IMR-90 (cell line): Measurements from ENCODE around the gene RIPK1. TPM values are rescaled to one million over a fixed set of nuclear protein-coding genes. Genes with fewer than 3 reads are reported as not detected.

Experiments
- ATAC-seq: fragments of 200-7000 bp; cut with Tn5 transposase; 2 replicates; pipeline ENCODE4 v1.9.1; 2020; ENCODE audit warnings: low read depth, mild to moderate bottlenecking, moderate library complexity
- BruUV-seq: library from RNA; stranded (reverse); fragments of 400-500 nt; replicated peaks from 2 replicates; lab custom pipeline; 2021; lab: Mats Ljungman, UMichigan
- CTCF ChIA-PET: fragments of 300-600 bp; formaldehyde crosslinking; extraction: SDS; loops from one replicate; lab custom pipeline; 2021; ENCODE audit warnings: antibody characterized with exemption; lab: Yijun Ruan, JAX
- POLR2A ChIA-PET: fragments of 300-600 bp; sonication (Branson Sonifier 250); formaldehyde crosslinking; loops from one replicate; lab custom pipeline; 2022; ENCODE audit warnings: antibody characterized with exemption; ENCODE audit not compliant: unreplicated experiment; lab: Charles Lee
- DNase-seq: peaks from one replicate; pipeline ENCODE4 v3.0.0; 2013
- H2AFZ ChIP-seq: replicated peaks from 2 replicates; pipeline ENCODE3; 2013; ENCODE audit warnings: low read length, mild to moderate bottlenecking; ENCODE audit not compliant: poor library complexity
- H2AK5ac ChIP-seq: 2 replicates; pipeline ENCODE4 v1.6.1; 2013; ENCODE audit warnings: low read depth, low read length, inconsistent platforms
- H2AK9ac ChIP-seq: replicated peaks from 2 replicates; pipeline ENCODE3; 2013; ENCODE audit warnings: mild to moderate bottlenecking, low read depth, low read length, moderate library complexity; ENCODE audit not compliant: poor library complexity
- H2BK120ac ChIP-seq: 2 replicates; pipeline ENCODE4 v1.6.1; 2013; ENCODE audit warnings: low read depth, low read length, inconsistent platforms
- H2BK15ac ChIP-seq: 3 replicates; pipeline ENCODE4 v1.6.1; 2013; ENCODE audit warnings: low read depth, low read length, inconsistent platforms
- H2BK20ac ChIP-seq: 2 replicates; pipeline ENCODE4 v1.6.1; 2013; ENCODE audit warnings: low read depth, mild to moderate bottlenecking, inconsistent platforms, low read length, moderate library complexity
- H2BK5ac ChIP-seq: 2 replicates; pipeline ENCODE4 v1.6.1; 2013; ENCODE audit warnings: mild to moderate bottlenecking, low read depth, low read length, inconsistent platforms; ENCODE audit not compliant: poor library complexity, severe bottlenecking
- H3K14ac ChIP-seq: replicated peaks from 2 replicates; pipeline ENCODE4 v1.6.1; 2013; ENCODE audit warnings: low read depth, low read length, inconsistent platforms
- H3K18ac ChIP-seq: 2 replicates; pipeline ENCODE4 v1.6.1; 2013; ENCODE audit warnings: low read depth, low read length, control low read depth
- H3K23ac ChIP-seq: 2 replicates; pipeline ENCODE4 v1.6.1; 2013; ENCODE audit warnings: low read depth, low read length, inconsistent platforms
- H3K27ac ChIP-seq: 2 replicates; pipeline ENCODE4 v1.5.1; 2013; ENCODE audit warnings: mild to moderate bottlenecking, control low read depth, low read length; ENCODE audit not compliant: insufficient read depth
- H3K27me3 ChIP-seq: 2 replicates; pipeline ENCODE4 v1.6.1; 2013; ENCODE audit warnings: low read length; ENCODE audit not compliant: control insufficient read depth, insufficient read depth
- H3K36me3 ChIP-seq: 2 replicates; pipeline ENCODE4 v1.6.1; 2013; ENCODE audit warnings: low read length, mixed read lengths; ENCODE audit not compliant: control insufficient read depth, insufficient read depth
- H3K4ac ChIP-seq: 2 replicates; pipeline ENCODE4 v1.6.1; 2013; ENCODE audit warnings: low read depth, low read length, inconsistent platforms
- H3K4me1 ChIP-seq: 2 replicates; pipeline ENCODE4 v1.6.1; 2013; ENCODE audit warnings: low read length, mixed read lengths; ENCODE audit not compliant: control insufficient read depth, insufficient read depth
- H3K4me2 ChIP-seq: 2 replicates; pipeline ENCODE4 v1.6.1; 2013; ENCODE audit warnings: low read depth, mild to moderate bottlenecking, control low read depth, low read length, moderate library complexity
- H3K4me3 ChIP-seq: 2 replicates; pipeline ENCODE4 v1.5.1; 2013; ENCODE audit warnings: low read depth, mild to moderate bottlenecking, control low read depth, low read length, moderate library complexity; ENCODE audit not compliant: insufficient read depth
- H3K56ac ChIP-seq: 2 replicates; pipeline ENCODE4 v1.6.1; 2013; ENCODE audit warnings: low read length, inconsistent platforms; ENCODE audit not compliant: insufficient read depth; ENCODE audit errors: extremely low read depth
- H3K79me1 ChIP-seq, 2 experiments: 2 replicates each; pipeline ENCODE4 v1.6.1; 2013; ENCODE audit warnings: low read length in 2 of 2, inconsistent platforms in 1 of 2, low read depth in 1 of 2
- H3K9ac ChIP-seq: 2 replicates; pipeline ENCODE4 v1.6.1; 2013; ENCODE audit warnings: low read depth, low read length, control low read depth
- H3K9me1 ChIP-seq: 2 replicates; pipeline ENCODE4 v1.6.1; 2013; ENCODE audit warnings: low read length, inconsistent platforms; ENCODE audit not compliant: insufficient read depth
- H3K9me3 ChIP-seq: 2 replicates; pipeline ENCODE4 v1.6.1; 2013; ENCODE audit warnings: low read length; ENCODE audit not compliant: control insufficient read depth, insufficient read depth
- H4K20me1 ChIP-seq: 2 replicates; pipeline ENCODE4 v1.6.1; 2013; ENCODE audit warnings: low read length, inconsistent platforms; ENCODE audit not compliant: insufficient read depth
- H4K5ac ChIP-seq: 2 replicates; pipeline ENCODE4 v1.6.1; 2013; ENCODE audit warnings: mild to moderate bottlenecking, low read depth, low read length, control low read depth
- H4K8ac ChIP-seq, 2 experiments: 2 replicates each; pipeline ENCODE4 v1.6.1; 2013; ENCODE audit warnings: low read depth in 2 of 2, low read length in 2 of 2, control low read depth in 1 of 2, inconsistent platforms in 1 of 2
- H4K91ac ChIP-seq: 2 replicates; pipeline ENCODE4 v1.6.1; 2013; ENCODE audit warnings: low read depth, low read length, inconsistent platforms; ENCODE audit not compliant: insufficient read depth
- BHLHE40 ChIP-seq: fragments of 150-350 bp; IDR thresholded peaks from 2 replicates; pipeline ENCODE4 v1.6.1; 2016; ENCODE audit warnings: mild to moderate bottlenecking, low read depth, low read length
- CEBPB ChIP-seq: IDR thresholded peaks from 2 replicates; pipeline ENCODE4 v1.6.1; 2012; ENCODE audit warnings: low read depth, low read length, improper control_type of control experiment
- CHD1 ChIP-seq: IDR thresholded peaks from 2 replicates; pipeline ENCODE4 v1.6.1; 2012; ENCODE audit warnings: low read depth, low read length, improper control_type of control experiment
- CTCF ChIP-seq: conservative IDR thresholded peaks from 2 replicates; pipeline ENCODE4 v1.5.1; 2012; ENCODE audit warnings: mild to moderate bottlenecking, low read depth, low read length, improper control_type of control experiment
- ELK1 ChIP-seq: fragments of 150-350 bp; IDR thresholded peaks from 2 replicates; pipeline ENCODE4 v1.6.1; 2016; ENCODE audit warnings: low read depth, mild to moderate bottlenecking, low read length, moderate library complexity, borderline replicate concordance
- FOS ChIP-seq: fragments of 150-350 bp; IDR thresholded peaks from 2 replicates; pipeline ENCODE4 v1.6.1; 2016; ENCODE audit warnings: low read depth, low read length
- MAFK ChIP-seq: IDR thresholded peaks from 2 replicates; pipeline ENCODE4 v1.6.1; 2012; ENCODE audit warnings: low read depth, low read length, improper control_type of control experiment
- MAZ ChIP-seq: IDR thresholded peaks from 2 replicates; pipeline ENCODE4 v1.6.1; 2012; ENCODE audit warnings: low read depth, mild to moderate bottlenecking, low read length, improper control_type of control experiment, moderate library complexity, borderline replicate concordance
- MXI1 ChIP-seq: IDR thresholded peaks from 2 replicates; pipeline ENCODE4 v1.6.1; 2012; ENCODE audit warnings: low read depth, mild to moderate bottlenecking, low read length, moderate library complexity, borderline replicate concordance
- NFE2L2 ChIP-seq: fragments of 150-350 bp; IDR thresholded peaks from 2 replicates; pipeline ENCODE4 v1.6.1; 2016; ENCODE audit warnings: low read depth, mild to moderate bottlenecking, low read length
- POLR2A ChIP-seq: IDR thresholded peaks from 2 replicates; pipeline ENCODE4 v1.6.1; 2012; ENCODE audit warnings: mild to moderate bottlenecking, low read depth, low read length
- RAD21 ChIP-seq: IDR thresholded peaks from 2 replicates; pipeline ENCODE4 v1.6.1; 2012; ENCODE audit warnings: low read length, improper control_type of control experiment
- RCOR1 ChIP-seq: IDR thresholded peaks from 2 replicates; pipeline ENCODE4 v1.6.1; 2012; ENCODE audit warnings: mild to moderate bottlenecking, low read length, improper control_type of control experiment; ENCODE audit not compliant: insufficient replicate concordance
- USF2 ChIP-seq: fragments of 150-350 bp; IDR thresholded peaks from 2 replicates; pipeline ENCODE4 v1.6.1; 2017; ENCODE audit warnings: mild to moderate bottlenecking, antibody characterized with exemption, low read length, low read depth
- WGBS, 2 experiments: methylation state at CpG; one replicate each; pipeline versions ENCODE4 v1.1.5 to v1.1.7; 2013; ENCODE audit warnings: missing lambda C conversion rate in 2 of 2; ENCODE audit not compliant: insufficient read length in 1 of 2; ENCODE audit errors: extremely low coverage in 2 of 2; 5-methylcytosine and 5-hydroxymethylcytosine counted together
- dilution Hi-C: fragments of 300-500 bp; cut with HindIII; formaldehyde crosslinking; loops from one replicate; pipeline ENCODE4 v1.14.3; 2018; ENCODE audit warnings: low sequenced_read_pairs; ENCODE audit not compliant: unreplicated experiment
- in situ Hi-C: fragments of 300-500 bp; cut with MboI; formaldehyde crosslinking; loops from 3 replicates; pipeline ENCODE4 v1.14.3; 2019; ENCODE audit warnings: low sequenced_read_pairs, inconsistent platforms, mixed read lengths
- intact Hi-C: fragments of 100-400 bp; cut with micrococcal nuclease; formaldehyde crosslinking; loops from 2 replicates; pipeline ENCODE4 v1.10.0; 2022
- polyA plus RNA-seq, 3 experiments: library from polyadenylated mRNA; depleted of rRNA; stranded (reverse); fragments of >200 nt; gene quantifications; 2 replicates each; pipeline ENCODE4 v1.2.3, GENCODE V29; 2012; ENCODE audit warnings: low replicate concordance in 1 of 3
- total RNA-seq: library from RNA; depleted of rRNA; stranded (reverse); fragments of >200 nt; gene quantifications from 2 replicates; pipeline ENCODE4 v1.2.3, GENCODE V29; 2012

The RIPK1 gene
- total and polyA plus RNA-seq, 2 of the 4 experiments (the other 2 are of a cell fraction) = 12.6 to 25.6 TPM

- peaks cover 2% of the 10 kb centered on the region; the same call in 1 of the 2 replicates for H3K4me1 ChIP-seq
- in situ Hi-C loops (no loop called here), dilution Hi-C loops (no loop called here), intact Hi-C loops (no loop called here)
- H3K23ac ChIP-seq = no peak overlapping the region
- no peak for ATAC-seq
- H3K4ac ChIP-seq = no peak overlapping the region
- no peak overlapping the region for H2BK5ac ChIP-seq
- no peak overlapping the region for H4K8ac ChIP-seq
- BruUV-seq = no TSS peak
- no peaks in the 10 kb centered on the region for H3K79me1 ChIP-seq
- H3K4me2 ChIP-seq = no peak overlapping the region
- H3K56ac ChIP-seq = no peak overlapping the region
- TF ChIP-seq RAD21 (no peak), MAFK (no peak), CHD1 (no peak), RCOR1 (no peak), MXI1 (no peak), BHLHE40 (no peak), ELK1 (no peak), NFE2L2 (no peak), MAZ (no peak), POLR2A (no peak), USF2 (no peak), FOS (no peak), CTCF (no peak), CEBPB (no peak)
- H4K5ac ChIP-seq = no peak overlapping the region
- WGBS, 2 experiments = 72% methylated on average over 6 of the region's 19 CpGs; no CpG with 5 or more reads in 1 of the 2 experiments
- H3K27me3 ChIP-seq = peaks cover 11% of the 10 kb centered on the region
- no peaks in the 10 kb centered on the region for H3K36me3 ChIP-seq
- H4K20me1 ChIP-seq = no peaks in the 10 kb centered on the region
- H3K9ac ChIP-seq = no peak overlapping the region
- H3K4me3 ChIP-seq = no peak overlapping the region
- CTCF ChIA-PET = no interaction called here
- H2BK120ac ChIP-seq = no peak overlapping the region
- H2AK9ac ChIP-seq = no peak overlapping the region
- no peaks in the 10 kb centered on the region for H3K9me3 ChIP-seq
- no peak overlapping the region for H3K14ac ChIP-seq
- H2BK20ac ChIP-seq = no peak overlapping the region
- H3K9me1 ChIP-seq = no peaks in the 10 kb centered on the region
- no peak overlapping the region for H2AFZ ChIP-seq
- H3K27ac ChIP-seq = no peak overlapping the region
- H2BK15ac ChIP-seq = no peak overlapping the region
- H2AK5ac ChIP-seq = no peak overlapping the region
- no peak overlapping the region for H3K18ac ChIP-seq
- no peak for DNase-seq
- POLR2A ChIA-PET = no interaction called here
- no peak overlapping the region for H4K91ac ChIP-seq
Observed at GRCh38 chr6:3036861-3037637, 31.2 kb upstream of the RIPK1 start.
